Measurements from ENCODE around the gene UNC5C. TPM values are rescaled to one million over a fixed set of nuclear protein-coding genes. Genes with fewer than 3 reads are reported as not detected.

UNC5C gene
- total RNA-seq, 1 experiment from 2014 or later, result 1.0 TPM

DNA sequence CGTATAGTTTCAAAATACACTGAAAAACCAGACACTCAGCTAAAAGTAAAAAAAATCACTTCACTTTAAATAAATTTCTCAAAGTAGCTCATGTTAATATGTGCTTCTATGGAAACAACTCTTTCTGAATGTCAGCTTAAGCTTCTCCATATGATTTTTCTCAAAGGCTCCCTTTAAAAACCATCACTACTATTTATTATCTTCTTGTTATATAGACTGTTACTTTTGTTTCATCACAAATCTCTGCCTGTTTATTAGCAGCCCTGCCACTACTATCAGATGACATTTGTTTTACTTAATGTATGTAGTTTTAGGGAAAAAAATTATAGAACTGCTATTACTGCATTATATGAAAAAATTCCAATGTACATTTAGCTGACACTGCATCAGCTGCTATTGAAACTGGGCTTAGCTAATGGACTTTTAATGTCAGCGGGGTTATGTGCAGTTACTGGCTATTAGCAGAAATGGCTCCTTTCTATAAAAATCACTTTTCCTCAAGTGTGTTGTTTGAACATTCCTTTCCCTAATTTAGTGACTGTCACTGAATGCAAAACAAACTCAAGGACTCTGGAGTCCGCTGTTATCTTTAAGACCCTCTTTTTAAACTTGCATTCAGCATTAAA, 10.8 kb downstream of the UNC5C start (continued):
- TF ChIP-seq, protein P1, sequence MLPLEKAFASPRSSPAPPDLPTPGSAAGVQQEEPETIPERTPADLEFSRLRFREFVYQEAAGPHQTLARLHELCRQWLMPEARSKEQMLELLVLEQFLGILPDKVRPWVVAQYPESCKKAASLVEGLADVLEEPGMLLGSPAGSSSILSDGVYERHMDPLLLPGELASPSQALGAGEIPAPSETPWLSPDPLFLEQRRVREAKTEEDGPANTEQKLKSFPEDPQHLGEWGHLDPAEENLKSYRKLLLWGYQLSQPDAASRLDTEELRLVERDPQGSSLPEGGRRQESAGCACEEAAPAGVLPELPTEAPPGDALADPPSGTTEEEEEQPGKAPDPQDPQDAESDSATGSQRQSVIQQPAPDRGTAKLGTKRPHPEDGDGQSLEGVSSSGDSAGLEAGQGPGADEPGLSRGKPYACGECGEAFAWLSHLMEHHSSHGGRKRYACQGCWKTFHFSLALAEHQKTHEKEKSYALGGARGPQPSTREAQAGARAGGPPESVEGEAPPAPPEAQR (CRISPR knock-in tag; IDR thresholded peaks at IDR 0.05), result no peak

DNA sequence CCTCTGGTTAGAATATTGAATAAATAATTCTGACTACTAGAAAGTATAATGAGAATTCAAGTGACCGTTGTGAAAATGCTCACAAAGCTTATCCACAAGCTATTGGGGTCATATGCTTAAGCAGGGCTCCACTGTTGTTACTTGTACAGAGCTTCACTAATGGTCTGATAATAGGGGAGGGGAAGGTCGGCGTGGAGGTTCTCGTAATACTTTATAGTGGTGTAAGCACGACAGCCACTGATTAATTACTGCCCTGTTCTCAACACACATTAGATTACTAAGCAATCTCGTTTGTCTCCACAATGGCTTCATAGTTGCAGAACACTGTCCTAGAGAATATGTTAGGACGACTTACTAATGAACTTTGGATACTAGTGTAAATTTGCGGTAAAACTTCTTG, 11.6 kb downstream of the UNC5C start:
- Mint-ChIP-seq H3K9me3 (no peaks in the 10 kb centered on the region), H3K27ac (no peak overlapping the region), H3K4me3 (no peak overlapping the region), H3K36me3 (no peaks in the 10 kb centered on the region), H3K27me3 (ENCODE audit: low read depth) (no peaks in the 10 kb centered on the region), H3K4me1 (0 out of 2 replicates have a peak, but pooled peaks cover 2% of the 10 kb centered on the region)
- TF ChIP-seq IRF2 (CRISPR knock-in tag; IDR thresholded peaks at IDR 0.05; ENCODE audit: borderline replicate concordance, low read depth) (no peak), ZNF263 (CRISPR knock-in tag; IDR thresholded peaks at IDR 0.05; ENCODE audit: low read depth) (no peak), TP53 (CRISPR knock-in tag; IDR thresholded peaks at IDR 0.05) (no peak), ELF4 (CRISPR knock-in tag; IDR thresholded peaks at IDR 0.05; ENCODE audit: low read depth) (no peak), ZBTB21 (CRISPR knock-in tag; IDR thresholded peaks at IDR 0.05; ENCODE audit: borderline replicate concordance) (no peak), NFYB (CRISPR knock-in tag; conservative IDR thresholded peaks at IDR 0.05; ENCODE audit: low read depth) (no peak), GABPB1 (CRISPR knock-in tag; IDR thresholded peaks at IDR 0.05) (no peak), CREM (CRISPR knock-in tag; IDR thresholded peaks at IDR 0.05) (no peak), NFATC4 (CRISPR knock-in tag; IDR thresholded peaks at IDR 0.05) (no peak), MYBL2 (CRISPR knock-in tag; IDR thresholded peaks at IDR 0.05) (no peak)
- TF ChIP-seq, protein P2, sequence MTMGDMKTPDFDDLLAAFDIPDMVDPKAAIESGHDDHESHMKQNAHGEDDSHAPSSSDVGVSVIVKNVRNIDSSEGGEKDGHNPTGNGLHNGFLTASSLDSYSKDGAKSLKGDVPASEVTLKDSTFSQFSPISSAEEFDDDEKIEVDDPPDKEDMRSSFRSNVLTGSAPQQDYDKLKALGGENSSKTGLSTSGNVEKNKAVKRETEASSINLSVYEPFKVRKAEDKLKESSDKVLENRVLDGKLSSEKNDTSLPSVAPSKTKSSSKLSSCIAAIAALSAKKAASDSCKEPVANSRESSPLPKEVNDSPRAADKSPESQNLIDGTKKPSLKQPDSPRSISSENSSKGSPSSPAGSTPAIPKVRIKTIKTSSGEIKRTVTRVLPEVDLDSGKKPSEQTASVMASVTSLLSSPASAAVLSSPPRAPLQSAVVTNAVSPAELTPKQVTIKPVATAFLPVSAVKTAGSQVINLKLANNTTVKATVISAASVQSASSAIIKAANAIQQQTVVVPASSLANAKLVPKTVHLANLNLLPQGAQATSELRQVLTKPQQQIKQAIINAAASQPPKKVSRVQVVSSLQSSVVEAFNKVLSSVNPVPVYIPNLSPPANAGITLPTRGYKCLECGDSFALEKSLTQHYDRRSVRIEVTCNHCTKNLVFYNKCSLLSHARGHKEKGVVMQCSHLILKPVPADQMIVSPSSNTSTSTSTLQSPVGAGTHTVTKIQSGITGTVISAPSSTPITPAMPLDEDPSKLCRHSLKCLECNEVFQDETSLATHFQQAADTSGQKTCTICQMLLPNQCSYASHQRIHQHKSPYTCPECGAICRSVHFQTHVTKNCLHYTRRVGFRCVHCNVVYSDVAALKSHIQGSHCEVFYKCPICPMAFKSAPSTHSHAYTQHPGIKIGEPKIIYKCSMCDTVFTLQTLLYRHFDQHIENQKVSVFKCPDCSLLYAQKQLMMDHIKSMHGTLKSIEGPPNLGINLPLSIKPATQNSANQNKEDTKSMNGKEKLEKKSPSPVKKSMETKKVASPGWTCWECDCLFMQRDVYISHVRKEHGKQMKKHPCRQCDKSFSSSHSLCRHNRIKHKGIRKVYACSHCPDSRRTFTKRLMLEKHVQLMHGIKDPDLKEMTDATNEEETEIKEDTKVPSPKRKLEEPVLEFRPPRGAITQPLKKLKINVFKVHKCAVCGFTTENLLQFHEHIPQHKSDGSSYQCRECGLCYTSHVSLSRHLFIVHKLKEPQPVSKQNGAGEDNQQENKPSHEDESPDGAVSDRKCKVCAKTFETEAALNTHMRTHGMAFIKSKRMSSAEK (CRISPR knock-in tag; IDR thresholded peaks at IDR 0.05; ENCODE audit: borderline replicate concordance), result no peak
- TF ChIP-seq, protein P3, sequence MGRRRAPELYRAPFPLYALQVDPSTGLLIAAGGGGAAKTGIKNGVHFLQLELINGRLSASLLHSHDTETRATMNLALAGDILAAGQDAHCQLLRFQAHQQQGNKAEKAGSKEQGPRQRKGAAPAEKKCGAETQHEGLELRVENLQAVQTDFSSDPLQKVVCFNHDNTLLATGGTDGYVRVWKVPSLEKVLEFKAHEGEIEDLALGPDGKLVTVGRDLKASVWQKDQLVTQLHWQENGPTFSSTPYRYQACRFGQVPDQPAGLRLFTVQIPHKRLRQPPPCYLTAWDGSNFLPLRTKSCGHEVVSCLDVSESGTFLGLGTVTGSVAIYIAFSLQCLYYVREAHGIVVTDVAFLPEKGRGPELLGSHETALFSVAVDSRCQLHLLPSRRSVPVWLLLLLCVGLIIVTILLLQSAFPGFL (CRISPR knock-in tag; IDR thresholded peaks at IDR 0.05; ENCODE audit: borderline replicate concordance), result no peak
- TF ChIP-seq, protein P4, sequence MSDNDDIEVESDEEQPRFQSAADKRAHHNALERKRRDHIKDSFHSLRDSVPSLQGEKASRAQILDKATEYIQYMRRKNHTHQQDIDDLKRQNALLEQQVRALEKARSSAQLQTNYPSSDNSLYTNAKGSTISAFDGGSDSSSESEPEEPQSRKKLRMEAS (CRISPR knock-in tag; IDR thresholded peaks at IDR 0.05), result no peak
- DNase-seq (ENCODE audit: low spot score) (no peak), ATAC-seq (no peak)
- ChIA-PET CTCF (no interaction called here), POLR2A (no interaction called here)

DNA sequence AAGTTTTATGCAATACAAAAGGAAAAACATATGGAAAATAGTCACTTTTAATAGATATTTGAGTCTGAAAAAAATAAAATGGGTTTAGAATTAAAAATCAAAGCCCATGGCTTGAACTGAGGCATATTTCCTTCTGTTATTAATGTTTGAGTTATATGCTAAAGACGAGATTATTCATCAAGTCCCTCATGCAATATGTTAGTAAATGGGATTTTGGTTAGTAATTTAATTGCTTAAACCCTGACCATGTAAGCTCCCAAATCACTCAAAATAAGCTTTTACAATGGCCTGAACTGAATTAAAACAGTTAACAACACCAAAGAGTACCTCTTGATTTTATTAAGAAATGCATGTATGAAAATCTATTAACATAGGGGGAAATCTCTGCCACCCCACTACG, 12.1 kb downstream of the UNC5C start:
- ChIA-PET POLR2A (no interaction called here), CTCF (no interaction called here)
- H3K27ac Mint-ChIP-seq, result no peak overlapping the region
- DNase-seq (ENCODE audit: low spot score) (no peak), ATAC-seq (no peak)
- no peaks in the 10 kb centered on the region for H3K36me3 Mint-ChIP-seq
- H3K4me1 Mint-ChIP-seq, result 0 out of 2 replicates have a peak, but pooled peaks cover 2% of the 10 kb centered on the region
- H3K27me3 Mint-ChIP-seq (ENCODE audit: low read depth), result no peaks in the 10 kb centered on the region
- H3K9me3 Mint-ChIP-seq, result no peaks in the 10 kb centered on the region
- H3K4me3 Mint-ChIP-seq, result no peak overlapping the region
- TF ChIP-seq, protein P2 (CRISPR knock-in tag; IDR thresholded peaks at IDR 0.05; ENCODE audit: borderline replicate concordance), result no peak
- TF ChIP-seq, protein P3 (CRISPR knock-in tag; IDR thresholded peaks at IDR 0.05; ENCODE audit: borderline replicate concordance), result no peak
- TF ChIP-seq, protein P5, sequence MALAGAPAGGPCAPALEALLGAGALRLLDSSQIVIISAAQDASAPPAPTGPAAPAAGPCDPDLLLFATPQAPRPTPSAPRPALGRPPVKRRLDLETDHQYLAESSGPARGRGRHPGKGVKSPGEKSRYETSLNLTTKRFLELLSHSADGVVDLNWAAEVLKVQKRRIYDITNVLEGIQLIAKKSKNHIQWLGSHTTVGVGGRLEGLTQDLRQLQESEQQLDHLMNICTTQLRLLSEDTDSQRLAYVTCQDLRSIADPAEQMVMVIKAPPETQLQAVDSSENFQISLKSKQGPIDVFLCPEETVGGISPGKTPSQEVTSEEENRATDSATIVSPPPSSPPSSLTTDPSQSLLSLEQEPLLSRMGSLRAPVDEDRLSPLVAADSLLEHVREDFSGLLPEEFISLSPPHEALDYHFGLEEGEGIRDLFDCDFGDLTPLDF (CRISPR knock-in tag; IDR thresholded peaks at IDR 0.05), result no peak
- TF ChIP-seq ZNF423 (CRISPR knock-in tag; IDR thresholded peaks at IDR 0.05), result no peak
- TF ChIP-seq ZBTB21 (CRISPR knock-in tag; IDR thresholded peaks at IDR 0.05; ENCODE audit: borderline replicate concordance), result no peak
